ENCODE measurements around the gene CCND1. TPM values are rescaled to one million over a fixed set of nuclear protein-coding genes. Genes with fewer than 3 reads are reported as not detected.

The CCND1 gene
- total and polyA plus RNA-seq, 2 of the 8 experiments (the other 6 are each of a cell fraction or from before 2014, with no cell fraction given): 64.5 to 170 TPM

DNA sequence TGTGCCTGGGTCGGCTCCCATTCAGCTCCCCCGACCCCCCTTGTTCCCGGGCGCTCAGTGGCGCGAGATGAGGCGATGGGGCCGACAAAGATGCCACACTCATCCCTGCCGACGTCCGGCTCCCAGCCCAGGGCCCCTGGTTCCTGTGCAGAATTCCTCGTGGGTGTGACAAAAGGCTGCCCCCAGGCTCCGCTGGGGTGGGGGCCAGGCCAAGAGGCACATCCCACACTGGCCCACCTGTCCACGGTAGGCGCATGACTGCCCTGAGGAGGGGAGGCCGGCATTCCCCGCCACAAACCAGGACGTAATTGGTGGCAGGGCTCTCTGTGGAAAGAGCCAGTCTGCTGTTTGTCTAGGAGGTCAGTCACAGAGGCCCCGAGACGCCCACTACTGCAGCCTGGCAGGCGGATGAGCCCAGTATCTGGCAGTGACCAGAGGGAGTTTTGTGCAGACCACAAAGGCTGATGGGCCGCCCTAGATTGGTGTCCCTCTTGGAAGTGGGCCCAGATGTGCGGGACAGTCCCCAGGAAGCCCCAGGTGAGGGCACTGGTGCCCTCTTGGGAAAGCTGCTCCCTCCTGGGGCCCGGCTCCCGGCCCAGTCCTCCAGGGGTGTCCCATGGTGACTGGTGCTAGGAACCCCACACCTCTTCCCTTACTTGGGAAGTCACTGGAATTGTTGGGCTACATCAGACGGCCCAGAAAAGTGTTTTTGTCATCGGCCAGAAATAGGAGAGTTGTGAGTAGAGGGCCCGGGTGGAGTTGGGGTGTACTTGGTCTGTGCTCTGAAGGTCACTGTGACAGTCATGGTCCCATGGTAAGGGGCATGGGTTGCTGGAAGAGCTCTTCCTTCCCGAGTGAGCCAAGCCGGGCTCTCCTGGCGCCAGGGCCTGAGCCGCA, 5.8 kb downstream of the CCND1 start:
- no peak overlapping the region for H3K27ac ChIP-seq (ENCODE audit: low read depth, low read length)
- DNase-seq (ENCODE audit: low read depth in 1 of 2, low spot score in 2 of 2) (no peak), FAIRE-seq (no peak)
- H3K4me2 ChIP-seq (ENCODE audit: insufficient read depth in 1 of 2, low read depth in 2 of 2, low read length in 2 of 2): no peak overlapping the region
- TF ChIP-seq TCF12 (IDR thresholded peaks at IDR 0.05; ENCODE audit: low read depth, low read length) (no peak), POLR2AphosphoS5 (IDR thresholded peaks at IDR 0.05; ENCODE audit: low read depth, low read length) (peak; percentile 9; the same call in 1 of the 2 replicates)
- H2AK5ac ChIP-seq (ENCODE audit: low read depth, low read length): no peak overlapping the region
- no peak overlapping the region for H3K23ac ChIP-seq (ENCODE audit: insufficient read length)
- POLR2A ChIA-PET (ENCODE audit: partially characterized antibody): interaction anchor here (0.8 to 13.2 kb wide), 9 partner anchors 11 to 540 kb away, joined by 3 to 197 read pairs (median 3); partner anchors contain the start of gene LTO1
- no peak overlapping the region for H2BK120ac ChIP-seq (replicated peaks; ENCODE audit: low read depth, low read length)
- no peak overlapping the region for H3K56ac ChIP-seq (replicated peaks; ENCODE audit: insufficient read length, low read depth, low read length)
- H4K91ac ChIP-seq (replicated peaks; ENCODE audit: insufficient read length, low read length): no peak overlapping the region
- H3K9me3 ChIP-seq (ENCODE audit: insufficient read depth in 2 of 2, low read depth in 1 of 2, low read length in 1 of 2): no peaks in the 10 kb centered on the region
- no peak overlapping the region for H3K18ac ChIP-seq (ENCODE audit: extremely low read depth, low read length)
- WGBS, 2 experiments (ENCODE audit: extremely low coverage in 1 of 2, insufficient coverage in 1 of 2, insufficient read length in 1 of 2, insufficient replicate concordance in 2 of 2, low coverage in 1 of 2, low lambda C conversion rate in 2 of 2, missing lambda C conversion rate in 1 of 2): 92% methylated on average over 32 of the region's 32 CpGs; no CpG with 5 or more reads in 1 of the 2 experiments
- H3K14ac ChIP-seq (ENCODE audit: insufficient read length): no peak overlapping the region
- H3K79me2 ChIP-seq (ENCODE audit: control insufficient read depth in 1 of 2, insufficient read depth in 2 of 2, low read length in 2 of 2): peaks cover 0 to 29% of the 10 kb centered on the region in 2 experiments; a peak in 2 of 4 replicates
- H2BK12ac ChIP-seq (ENCODE audit: low read depth, low read length): no peak overlapping the region
- no peak overlapping the region for H2BK5ac ChIP-seq (ENCODE audit: low read depth, low read length)
- H4K20me1 ChIP-seq (replicated peaks in 1 of 2; ENCODE audit: control insufficient read depth in 1 of 2, insufficient read depth in 2 of 2, low read length in 2 of 2): peaks cover 21 to 34% of the 10 kb centered on the region in 2 experiments
- peaks cover 6% of the 10 kb centered on the region for H3K79me1 ChIP-seq (ENCODE audit: low read depth, low read length)
- no peaks in the 10 kb centered on the region for H3K27me3 ChIP-seq (replicated peaks in 1 of 4; ENCODE audit: control insufficient read depth in 3 of 4, extremely low read depth in 1 of 4, insufficient read depth in 3 of 4, low read length in 3 of 4)
- no peak overlapping the region for H4K5ac ChIP-seq (ENCODE audit: insufficient read length, low read depth, low read length)
- H3K36me3 ChIP-seq (ENCODE audit: control insufficient read depth in 2 of 4, insufficient read depth in 4 of 4, low read length in 3 of 4): peaks cover 38 to 77% (median 59%) of the 10 kb centered on the region in 4 experiments; a peak in 7 of 8 replicates
- H3K4me3 ChIP-seq (ENCODE audit: extremely low read depth in 1 of 4, insufficient read depth in 2 of 4, low read depth in 3 of 4, low read length in 4 of 4): no peak overlapping the region
- no peak overlapping the region for H3K9ac ChIP-seq (replicated peaks in 1 of 4; ENCODE audit: extremely low read depth in 1 of 4, low read depth in 3 of 4, low read length in 3 of 4)
- peaks cover 3% of the 10 kb centered on the region; the same call in 1 of the 2 replicates for H3K23me2 ChIP-seq (ENCODE audit: low read depth, low read length)
- H2AFZ ChIP-seq (ENCODE audit: low read length): no peak overlapping the region
- no peak overlapping the region for H3K4ac ChIP-seq (replicated peaks; ENCODE audit: insufficient read length, low read depth, low read length)
- no peak overlapping the region for H2BK15ac ChIP-seq (ENCODE audit: low read length)
- H3K4me1 ChIP-seq (replicated peaks in 1 of 4; ENCODE audit: control insufficient read depth in 3 of 4, insufficient read depth in 4 of 4, low read length in 3 of 4): peaks cover 0 to 9% (median 5%) of the 10 kb centered on the region in 4 experiments; a peak in 4 of 7 replicates
- peak overlapping the region; percentile 83; the same call in 1 of the 2 replicates for H4K8ac ChIP-seq (ENCODE audit: extremely low read depth, insufficient read depth, low read length)
- CTCF ChIA-PET (ENCODE audit: partially characterized antibody): interaction anchor here (0.6 to 5.5 kb wide), 6 partner anchors 10 to 354 kb away, joined by 3 to 36 read pairs (median 8); partner anchors contain the start of gene MYEOV
- H2BK20ac ChIP-seq (ENCODE audit: low read length): no peak overlapping the region

All from H1 (cell line).